WERI-Rb-1 (cell line): ENCODE results near the gene PBX3.

Experiments used
- DNase-seq: peaks from one replicate; pipeline ENCODE4 v3.0.0-alpha.2; 2020
- H3K27ac ChIP-seq: fragments of 250-450 bp; sonication (Bioruptor Pico); 2 replicates; pipeline ENCODE4 v1.5.1; 2020; ENCODE audit warnings: mild to moderate bottlenecking, moderate library complexity
- H3K27me3 ChIP-seq: fragments of 250-450 bp; sonication (Bioruptor Pico); 2 replicates; pipeline ENCODE4 v1.5.1; 2021; ENCODE audit warnings: mild to moderate bottlenecking, low read depth, moderate library complexity; ENCODE audit not compliant: insufficient read depth, severe bottlenecking
- H3K36me3 ChIP-seq: fragments of 250-450 bp; sonication (Bioruptor Pico); 2 replicates; pipeline ENCODE4 v1.5.1; 2020; ENCODE audit warnings: mild to moderate bottlenecking, moderate library complexity
- H3K4me3 ChIP-seq: 2 replicates; pipeline ENCODE4 v1.5.1; 2011; ENCODE audit warnings: low read depth, mild to moderate bottlenecking, control low read depth, low read length
- H3K9me3 ChIP-seq: fragments of 250-450 bp; sonication (Bioruptor Pico); 2 replicates; pipeline ENCODE4 v1.5.1; 2021; ENCODE audit warnings: mild to moderate bottlenecking, moderate library complexity; ENCODE audit not compliant: severe bottlenecking
- TF ChIP-seq, protein P1 (sequence below): IDR thresholded peaks from 2 replicates; pipeline ENCODE4 v1.5.1; 2011; ENCODE audit warnings: low read depth, mild to moderate bottlenecking, control low read depth, inconsistent platforms, low read length

PBX3 gene

DNA sequence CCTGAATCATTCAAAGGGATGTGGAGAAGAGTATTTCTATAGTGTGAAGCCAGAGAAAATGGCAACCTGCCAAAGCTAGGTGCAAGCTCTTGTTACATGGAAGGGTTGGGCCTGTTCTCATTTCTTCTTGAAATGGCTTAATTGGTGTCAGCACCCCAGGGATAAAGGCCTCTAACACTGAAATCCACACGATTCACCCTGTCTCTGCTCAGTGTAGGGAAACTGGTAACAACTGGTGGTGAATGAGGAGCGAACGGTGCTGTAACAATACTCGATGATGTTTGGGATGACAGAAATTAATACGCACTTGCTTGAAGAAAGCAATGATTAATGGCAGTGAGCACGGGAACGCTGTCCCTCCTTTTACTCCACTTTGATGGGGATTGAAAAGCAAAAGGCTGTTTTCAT, 16.2 kb downstream of the PBX3 start:
- peak; percentile 46 for DNase-seq
- TF ChIP-seq, protein P1, sequence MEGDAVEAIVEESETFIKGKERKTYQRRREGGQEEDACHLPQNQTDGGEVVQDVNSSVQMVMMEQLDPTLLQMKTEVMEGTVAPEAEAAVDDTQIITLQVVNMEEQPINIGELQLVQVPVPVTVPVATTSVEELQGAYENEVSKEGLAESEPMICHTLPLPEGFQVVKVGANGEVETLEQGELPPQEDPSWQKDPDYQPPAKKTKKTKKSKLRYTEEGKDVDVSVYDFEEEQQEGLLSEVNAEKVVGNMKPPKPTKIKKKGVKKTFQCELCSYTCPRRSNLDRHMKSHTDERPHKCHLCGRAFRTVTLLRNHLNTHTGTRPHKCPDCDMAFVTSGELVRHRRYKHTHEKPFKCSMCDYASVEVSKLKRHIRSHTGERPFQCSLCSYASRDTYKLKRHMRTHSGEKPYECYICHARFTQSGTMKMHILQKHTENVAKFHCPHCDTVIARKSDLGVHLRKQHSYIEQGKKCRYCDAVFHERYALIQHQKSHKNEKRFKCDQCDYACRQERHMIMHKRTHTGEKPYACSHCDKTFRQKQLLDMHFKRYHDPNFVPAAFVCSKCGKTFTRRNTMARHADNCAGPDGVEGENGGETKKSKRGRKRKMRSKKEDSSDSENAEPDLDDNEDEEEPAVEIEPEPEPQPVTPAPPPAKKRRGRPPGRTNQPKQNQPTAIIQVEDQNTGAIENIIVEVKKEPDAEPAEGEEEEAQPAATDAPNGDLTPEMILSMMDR, result no peak
- no peaks in the 10 kb centered on the region for H3K9me3 ChIP-seq
- H3K36me3 ChIP-seq, result no peaks in the 10 kb centered on the region; the same call in 1 of the 2 replicates
- H3K4me3 ChIP-seq, result peak overlapping the region; percentile 1; the same call in 1 of the 2 replicates
- no peaks in the 10 kb centered on the region for H3K27me3 ChIP-seq
- peak overlapping the region; percentile 4; the same call in 1 of the 2 replicates for H3K27ac ChIP-seq

DNA sequence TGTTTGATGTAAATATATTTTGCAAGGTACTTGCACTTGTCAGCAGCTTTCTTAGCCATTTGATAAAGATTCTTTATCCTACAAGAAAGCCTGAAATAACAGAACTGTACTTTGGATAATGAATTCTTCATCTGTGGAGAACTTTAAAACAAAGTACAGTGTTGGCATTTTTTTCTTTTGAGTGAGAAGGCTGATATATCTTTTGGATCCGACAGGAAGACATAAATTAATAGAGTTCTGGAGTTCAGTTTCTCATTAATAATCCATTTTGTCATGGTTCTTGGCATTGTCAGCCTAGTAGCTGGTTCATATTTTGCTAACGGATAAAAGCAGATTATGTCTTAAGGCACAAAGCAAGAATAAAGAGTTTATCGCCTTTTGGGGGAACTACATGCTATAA, 17.0 kb downstream of the PBX3 start:
- TF ChIP-seq, protein P1, result no peak
- no peak overlapping the region for H3K4me3 ChIP-seq
- H3K36me3 ChIP-seq, result no peaks in the 10 kb centered on the region; the same call in 1 of the 2 replicates
- H3K9me3 ChIP-seq, result no peaks in the 10 kb centered on the region
- no peaks in the 10 kb centered on the region for H3K27me3 ChIP-seq
- no peak for DNase-seq
- no peak overlapping the region; the same call in 1 of the 2 replicates for H3K27ac ChIP-seq

DNA sequence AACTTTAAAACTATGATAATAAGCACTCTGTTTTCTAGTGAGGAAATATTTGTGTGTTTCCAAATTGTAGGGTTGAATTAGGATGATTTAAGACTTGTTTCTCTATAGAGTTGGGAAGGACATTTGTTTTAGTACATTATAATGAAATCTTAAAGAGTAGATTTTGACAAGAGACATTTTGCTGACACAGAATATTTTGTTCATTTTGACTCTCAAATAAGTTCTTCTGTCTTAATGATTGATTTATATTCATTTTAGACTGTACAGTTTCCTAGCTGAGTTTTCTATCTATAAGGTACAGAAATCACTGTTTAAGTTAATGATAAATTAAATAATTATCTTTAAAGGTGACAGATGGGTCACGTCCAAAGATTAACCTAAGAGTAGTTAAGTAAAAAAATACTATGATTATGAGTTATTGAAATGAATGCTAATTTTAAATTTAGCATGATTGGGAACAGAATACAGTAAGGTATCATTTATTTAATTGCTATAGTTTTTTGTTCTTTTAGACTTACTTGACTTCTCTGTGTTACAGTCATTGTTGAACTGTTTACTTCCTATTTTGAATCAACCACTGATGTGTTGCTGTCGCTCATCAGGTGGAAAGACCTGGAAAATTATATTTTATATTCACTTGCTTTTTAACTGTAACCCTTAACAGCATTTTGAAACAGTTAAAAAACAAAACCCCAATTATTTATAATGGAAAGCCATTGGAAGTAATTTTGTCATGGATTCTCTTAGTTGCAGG, 19.5 kb downstream of the PBX3 start:
- no peaks in the 10 kb centered on the region for H3K27me3 ChIP-seq
- TF ChIP-seq, protein P1, result no peak
- H3K27ac ChIP-seq, result no peak overlapping the region
- H3K9me3 ChIP-seq, result no peaks in the 10 kb centered on the region
- no peaks in the 10 kb centered on the region; the same call in 1 of the 2 replicates for H3K36me3 ChIP-seq
- DNase-seq, result no peak
- H3K4me3 ChIP-seq, result no peak overlapping the region

DNA sequence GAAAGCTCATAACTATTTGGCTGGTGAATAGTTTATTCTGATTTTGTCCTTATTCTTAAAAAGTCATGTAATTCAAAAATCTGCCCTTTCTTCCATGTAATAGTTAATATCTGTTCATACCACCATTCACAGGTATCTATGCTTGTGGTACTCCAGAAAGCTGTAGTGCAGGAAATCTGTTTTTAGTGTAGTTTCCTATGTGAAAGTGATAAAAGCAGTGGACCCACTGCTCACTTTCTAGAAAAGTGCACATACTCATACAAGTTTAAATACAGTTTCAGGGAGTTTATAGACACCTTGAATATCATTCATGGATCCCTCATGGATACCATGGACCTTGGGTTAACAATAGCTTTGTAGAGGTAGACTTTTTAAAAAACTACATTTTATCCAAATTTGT, 20.2 kb downstream of the PBX3 start:
- no peaks in the 10 kb centered on the region; the same call in 1 of the 2 replicates for H3K36me3 ChIP-seq
- TF ChIP-seq, protein P1, result no peak
- H3K27ac ChIP-seq, result no peak overlapping the region
- H3K27me3 ChIP-seq, result no peaks in the 10 kb centered on the region
- DNase-seq, result no peak
- no peaks in the 10 kb centered on the region for H3K9me3 ChIP-seq
- no peak overlapping the region for H3K4me3 ChIP-seq

DNA sequence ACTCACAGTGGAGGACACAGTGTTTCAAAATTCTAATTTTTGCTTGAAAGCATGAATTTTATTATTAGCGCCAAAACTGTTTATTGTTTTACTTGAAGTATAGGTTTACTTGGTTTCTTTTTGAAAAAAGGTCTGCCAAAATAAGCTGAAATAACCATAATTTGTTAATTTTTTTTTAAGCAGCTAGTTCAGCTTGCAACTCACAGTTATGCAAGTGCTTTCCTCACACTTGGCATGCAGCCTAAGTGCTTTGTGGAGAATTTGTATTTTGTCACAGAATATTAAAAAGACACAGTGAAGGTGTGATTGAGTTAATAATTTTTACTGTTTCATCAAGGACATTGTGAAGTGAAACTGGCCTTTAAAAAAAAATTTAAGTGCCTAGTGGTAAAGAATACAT, 21.6 kb downstream of the PBX3 start:
- DNase-seq, result no peak
- Histone ChIP-seq H3K27ac (no peak overlapping the region), H3K27me3 (no peaks in the 10 kb centered on the region), H3K9me3 (no peaks in the 10 kb centered on the region), H3K4me3 (no peak overlapping the region), H3K36me3 (peaks cover under 1% of the 10 kb centered on the region; the same call in 1 of the 2 replicates)
- TF ChIP-seq, protein P1, result no peak
